Measurements from ENCODE around the gene CA12. TPM values are rescaled to one million over a fixed set of nuclear protein-coding genes. Genes with fewer than 3 reads are reported as not detected.

CA12 gene
- total RNA-seq, 1 donor from 2014 or later: 0.97 TPM

DNA sequence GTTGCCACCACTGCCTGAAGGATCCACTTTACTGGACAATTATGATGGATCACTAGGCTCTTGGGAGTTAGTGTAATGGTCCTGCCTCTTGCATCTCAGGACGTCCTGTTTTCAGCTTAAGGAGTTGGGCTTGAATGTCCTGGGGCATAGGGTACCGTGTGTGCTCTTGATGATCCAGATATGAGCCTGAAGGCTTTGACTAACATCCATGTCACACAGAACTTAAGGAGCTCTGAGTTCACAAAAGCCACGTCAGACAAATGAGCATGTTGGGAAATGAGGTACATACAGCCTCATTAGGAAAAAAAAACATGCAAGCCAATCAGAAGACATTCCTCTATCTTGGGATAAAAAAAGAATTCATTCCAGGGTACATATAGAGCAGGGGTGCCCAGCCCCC, 40.8 kb downstream of the CA12 start:
- H3K4me1 Mint-ChIP-seq (ENCODE audit: unreplicated experiment): peaks cover 22% of the 10 kb centered on the region
- H3K36me3 Mint-ChIP-seq (ENCODE audit: unreplicated experiment): peaks cover 4% of the 10 kb centered on the region
- H3K9me3 Mint-ChIP-seq (ENCODE audit: unreplicated experiment): no peaks in the 10 kb centered on the region
- peaks cover 17% of the 10 kb centered on the region for H3K27me3 Mint-ChIP-seq (ENCODE audit: unreplicated experiment)
- no peak overlapping the region for H3K4me3 Mint-ChIP-seq (ENCODE audit: unreplicated experiment)
- DNase-seq (ENCODE audit: extremely low spot score, unreplicated experiment): no peak
- H3K27ac Mint-ChIP-seq (ENCODE audit: unreplicated experiment): no peak overlapping the region
- TF ChIP-seq, protein P1, sequence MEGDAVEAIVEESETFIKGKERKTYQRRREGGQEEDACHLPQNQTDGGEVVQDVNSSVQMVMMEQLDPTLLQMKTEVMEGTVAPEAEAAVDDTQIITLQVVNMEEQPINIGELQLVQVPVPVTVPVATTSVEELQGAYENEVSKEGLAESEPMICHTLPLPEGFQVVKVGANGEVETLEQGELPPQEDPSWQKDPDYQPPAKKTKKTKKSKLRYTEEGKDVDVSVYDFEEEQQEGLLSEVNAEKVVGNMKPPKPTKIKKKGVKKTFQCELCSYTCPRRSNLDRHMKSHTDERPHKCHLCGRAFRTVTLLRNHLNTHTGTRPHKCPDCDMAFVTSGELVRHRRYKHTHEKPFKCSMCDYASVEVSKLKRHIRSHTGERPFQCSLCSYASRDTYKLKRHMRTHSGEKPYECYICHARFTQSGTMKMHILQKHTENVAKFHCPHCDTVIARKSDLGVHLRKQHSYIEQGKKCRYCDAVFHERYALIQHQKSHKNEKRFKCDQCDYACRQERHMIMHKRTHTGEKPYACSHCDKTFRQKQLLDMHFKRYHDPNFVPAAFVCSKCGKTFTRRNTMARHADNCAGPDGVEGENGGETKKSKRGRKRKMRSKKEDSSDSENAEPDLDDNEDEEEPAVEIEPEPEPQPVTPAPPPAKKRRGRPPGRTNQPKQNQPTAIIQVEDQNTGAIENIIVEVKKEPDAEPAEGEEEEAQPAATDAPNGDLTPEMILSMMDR (IDR thresholded peaks at IDR 0.05): no peak

DNA sequence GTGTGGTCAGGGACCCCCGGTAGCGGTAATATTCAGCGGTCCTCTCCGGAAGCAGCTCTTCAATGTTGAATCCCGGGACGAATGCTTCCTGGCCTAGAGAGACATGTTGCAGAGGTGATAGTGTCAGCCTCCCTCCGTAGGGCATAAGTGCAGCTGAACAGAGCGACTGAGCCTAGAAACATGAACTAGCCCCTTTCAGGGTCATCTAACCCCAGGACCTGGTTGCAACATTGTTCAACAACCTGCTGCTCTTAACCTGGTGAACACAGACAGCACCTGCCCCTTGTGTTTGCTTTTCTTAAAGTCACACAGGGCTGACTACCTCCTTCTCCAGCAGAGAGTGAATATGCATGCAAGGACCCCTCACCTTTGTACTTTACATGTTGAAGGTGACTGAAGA, 41.3 kb downstream of the CA12 start:
- Mint-ChIP-seq H3K9me3 (ENCODE audit: unreplicated experiment) (no peaks in the 10 kb centered on the region), H3K27ac (ENCODE audit: unreplicated experiment) (no peak overlapping the region), H3K4me3 (ENCODE audit: unreplicated experiment) (no peak overlapping the region), H3K36me3 (ENCODE audit: unreplicated experiment) (peaks cover 4% of the 10 kb centered on the region), H3K27me3 (ENCODE audit: unreplicated experiment) (peaks cover 17% of the 10 kb centered on the region), H3K4me1 (ENCODE audit: unreplicated experiment) (peaks cover 22% of the 10 kb centered on the region)
- TF ChIP-seq, protein P1 (IDR thresholded peaks at IDR 0.05): no peak
- no peak for DNase-seq (ENCODE audit: extremely low spot score, unreplicated experiment)

DNA sequence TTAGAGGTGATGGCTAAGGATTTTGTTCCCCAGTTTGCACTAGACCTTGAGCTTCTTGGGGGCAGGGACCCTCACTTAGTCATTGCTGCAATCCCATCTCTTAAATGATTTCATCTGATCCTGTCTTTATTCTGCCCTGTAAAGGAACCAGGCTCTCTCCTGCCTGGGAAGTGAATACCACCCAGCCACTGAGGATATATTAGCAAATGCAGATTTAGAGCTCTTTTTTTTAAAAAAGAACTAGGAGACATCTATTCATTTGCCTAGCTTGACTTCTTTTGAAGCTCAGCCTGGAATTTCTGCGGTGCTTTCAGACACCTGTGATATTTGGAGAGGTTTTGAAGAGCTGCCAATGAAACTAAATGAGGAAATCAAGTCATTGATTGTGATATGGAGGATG, 41.8 kb downstream of the CA12 start:
- Mint-ChIP-seq H3K4me1 (ENCODE audit: unreplicated experiment) (peaks cover 24% of the 10 kb centered on the region), H3K9me3 (ENCODE audit: unreplicated experiment) (no peaks in the 10 kb centered on the region), H3K27ac (ENCODE audit: unreplicated experiment) (no peak overlapping the region), H3K27me3 (ENCODE audit: unreplicated experiment) (peaks cover 15% of the 10 kb centered on the region), H3K36me3 (ENCODE audit: unreplicated experiment) (peaks cover 4% of the 10 kb centered on the region), H3K4me3 (ENCODE audit: unreplicated experiment) (no peak overlapping the region)
- DNase-seq (ENCODE audit: extremely low spot score, unreplicated experiment): no peak
- TF ChIP-seq, protein P1 (IDR thresholded peaks at IDR 0.05): no peak

DNA sequence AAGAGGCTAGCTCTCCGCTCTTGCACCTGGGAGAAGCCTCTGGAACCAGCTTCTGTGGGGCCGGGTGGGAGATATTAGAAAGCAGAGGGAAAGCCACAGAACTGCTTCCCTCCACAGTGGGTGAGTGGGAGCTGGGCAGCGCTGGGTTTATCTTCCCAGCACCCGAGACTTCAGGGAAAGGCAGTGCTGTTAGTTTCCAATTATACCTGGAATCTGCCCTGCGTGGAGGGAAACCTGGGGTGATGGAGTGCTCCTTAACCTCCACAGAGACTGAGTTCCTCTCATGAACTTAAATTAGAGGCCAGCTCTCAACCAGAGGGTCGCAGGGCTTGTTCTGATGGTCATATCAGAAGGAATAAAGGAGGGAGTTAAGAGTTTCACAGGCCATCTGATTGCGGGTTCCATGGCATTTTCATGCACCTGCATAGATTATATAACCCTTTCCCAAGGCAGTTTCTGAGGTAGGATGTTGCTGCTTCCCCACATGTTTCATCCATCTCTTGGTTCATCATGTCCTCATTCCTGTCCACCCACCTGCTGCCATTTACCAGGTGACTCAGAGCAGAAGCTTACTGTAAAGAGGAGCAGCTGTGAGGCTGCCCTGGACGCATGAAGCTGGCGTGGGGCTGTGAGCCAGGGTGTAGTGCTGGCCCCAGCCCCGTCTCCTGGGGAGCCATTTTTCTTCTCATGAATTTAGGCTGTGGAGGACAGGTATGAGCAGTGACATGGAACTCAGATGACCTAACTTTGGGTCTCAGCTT, 42.5 kb downstream of the CA12 start:
- peaks cover 13% of the 10 kb centered on the region for H3K27me3 Mint-ChIP-seq (ENCODE audit: unreplicated experiment)
- TF ChIP-seq, protein P1 (IDR thresholded peaks at IDR 0.05): no peak
- DNase-seq (ENCODE audit: extremely low spot score, unreplicated experiment): no peak
- H3K9me3 Mint-ChIP-seq (ENCODE audit: unreplicated experiment): no peaks in the 10 kb centered on the region
- H3K4me1 Mint-ChIP-seq (ENCODE audit: unreplicated experiment): peaks cover 26% of the 10 kb centered on the region
- peaks cover 4% of the 10 kb centered on the region for H3K36me3 Mint-ChIP-seq (ENCODE audit: unreplicated experiment)
- no peak overlapping the region for H3K27ac Mint-ChIP-seq (ENCODE audit: unreplicated experiment)
- no peak overlapping the region for H3K4me3 Mint-ChIP-seq (ENCODE audit: unreplicated experiment)

DNA sequence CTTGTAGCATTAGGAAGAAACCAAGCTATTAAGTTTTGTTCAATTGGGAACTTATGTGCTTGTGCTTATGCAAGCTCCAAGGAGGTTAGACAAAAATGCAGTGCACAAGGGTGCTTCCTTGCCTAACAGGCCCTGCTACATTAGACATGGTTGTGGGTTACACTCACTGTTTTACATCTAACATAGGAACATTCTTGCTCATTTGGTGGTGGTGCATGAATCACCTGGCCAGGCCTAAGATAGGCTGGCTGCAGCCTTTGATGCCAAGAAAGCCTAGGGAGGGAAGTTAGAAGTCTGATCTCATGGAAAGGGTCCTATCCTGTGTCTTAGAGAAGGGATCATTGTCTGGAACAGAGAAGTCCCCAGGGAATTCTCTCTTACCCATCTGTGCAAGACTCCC, 43.5 kb downstream of the CA12 start:
- Mint-ChIP-seq H3K36me3 (ENCODE audit: unreplicated experiment) (peaks cover 4% of the 10 kb centered on the region), H3K4me3 (ENCODE audit: unreplicated experiment) (no peak overlapping the region), H3K27ac (ENCODE audit: unreplicated experiment) (no peak overlapping the region), H3K9me3 (ENCODE audit: unreplicated experiment) (no peaks in the 10 kb centered on the region), H3K4me1 (ENCODE audit: unreplicated experiment) (peaks cover 19% of the 10 kb centered on the region), H3K27me3 (ENCODE audit: unreplicated experiment) (peaks cover 13% of the 10 kb centered on the region)
- DNase-seq (ENCODE audit: extremely low spot score, unreplicated experiment): no peak
- TF ChIP-seq, protein P1 (IDR thresholded peaks at IDR 0.05): no peak

Data from osteocyte (in vitro differentiated cells).